Vagina (tissue), 2 donors: Measurements from ENCODE around the gene TBC1D4.

Source experiments
- POLR2AphosphoS5 ChIP-seq, 2 donors: sonication (generic); formaldehyde crosslinking; IDR thresholded peaks; one replicate each; pipeline ENCODE4 v1.9.0; 2017; ENCODE audit warnings: antibody characterized with exemption in 2 of 2, mild to moderate bottlenecking in 2 of 2, low read depth in 1 of 2; ENCODE audit not compliant: insufficient read depth in 1 of 2
- TF ChIP-seq, protein P1 (sequence below), 3 experiments: fragments of 450-650 bp in 2 of 3; fragments of 200-600 bp in 1 of 3; sonication (generic) in 1 of 3; IDR thresholded peaks; one replicate each; pipeline ENCODE4 v1.5.1; 2017 to 2019; ENCODE audit warnings: antibody characterized with exemption in 3 of 3, mild to moderate bottlenecking in 2 of 3, moderate library complexity in 2 of 3

- TF ChIP-seq, protein P1, sequence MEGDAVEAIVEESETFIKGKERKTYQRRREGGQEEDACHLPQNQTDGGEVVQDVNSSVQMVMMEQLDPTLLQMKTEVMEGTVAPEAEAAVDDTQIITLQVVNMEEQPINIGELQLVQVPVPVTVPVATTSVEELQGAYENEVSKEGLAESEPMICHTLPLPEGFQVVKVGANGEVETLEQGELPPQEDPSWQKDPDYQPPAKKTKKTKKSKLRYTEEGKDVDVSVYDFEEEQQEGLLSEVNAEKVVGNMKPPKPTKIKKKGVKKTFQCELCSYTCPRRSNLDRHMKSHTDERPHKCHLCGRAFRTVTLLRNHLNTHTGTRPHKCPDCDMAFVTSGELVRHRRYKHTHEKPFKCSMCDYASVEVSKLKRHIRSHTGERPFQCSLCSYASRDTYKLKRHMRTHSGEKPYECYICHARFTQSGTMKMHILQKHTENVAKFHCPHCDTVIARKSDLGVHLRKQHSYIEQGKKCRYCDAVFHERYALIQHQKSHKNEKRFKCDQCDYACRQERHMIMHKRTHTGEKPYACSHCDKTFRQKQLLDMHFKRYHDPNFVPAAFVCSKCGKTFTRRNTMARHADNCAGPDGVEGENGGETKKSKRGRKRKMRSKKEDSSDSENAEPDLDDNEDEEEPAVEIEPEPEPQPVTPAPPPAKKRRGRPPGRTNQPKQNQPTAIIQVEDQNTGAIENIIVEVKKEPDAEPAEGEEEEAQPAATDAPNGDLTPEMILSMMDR (IDR thresholded peaks at IDR 0.05), result no peak
- TF ChIP-seq POLR2AphosphoS5 (IDR thresholded peaks at IDR 0.05; ENCODE audit: insufficient read depth in 1 of 2, low read depth in 1 of 2), result no peak
These were observed 2.7 kb downstream of the TBC1D4 start for GRCh38 chr13:75479102-75479740.
